DOHH2 (cell line): Measurements from ENCODE around the gene AGTRAP.

Experiments
- EZH2phosphoT487 ChIP-seq: fragments of 200-600 bp; sonication (generic); IDR thresholded peaks from 2 replicates; pipeline ENCODE4 v1.6.1; 2017; ENCODE audit warnings: borderline replicate concordance, mild to moderate bottlenecking, antibody characterized with exemption, low read length, moderate library complexity, mixed read lengths
- TF ChIP-seq, protein P1 (sequence below): fragments of 200-600 bp; sonication (generic); IDR thresholded peaks from one replicate; pipeline ENCODE4 v1.5.1; 2014; ENCODE audit warnings: antibody characterized with exemption, mild to moderate bottlenecking, low read depth, low read length; ENCODE audit not compliant: poor library complexity, severe bottlenecking

GRCh38 chr1:11712285-11712684 lies 23.7 kb upstream of the AGTRAP start:
- TF ChIP-seq, protein P1, sequence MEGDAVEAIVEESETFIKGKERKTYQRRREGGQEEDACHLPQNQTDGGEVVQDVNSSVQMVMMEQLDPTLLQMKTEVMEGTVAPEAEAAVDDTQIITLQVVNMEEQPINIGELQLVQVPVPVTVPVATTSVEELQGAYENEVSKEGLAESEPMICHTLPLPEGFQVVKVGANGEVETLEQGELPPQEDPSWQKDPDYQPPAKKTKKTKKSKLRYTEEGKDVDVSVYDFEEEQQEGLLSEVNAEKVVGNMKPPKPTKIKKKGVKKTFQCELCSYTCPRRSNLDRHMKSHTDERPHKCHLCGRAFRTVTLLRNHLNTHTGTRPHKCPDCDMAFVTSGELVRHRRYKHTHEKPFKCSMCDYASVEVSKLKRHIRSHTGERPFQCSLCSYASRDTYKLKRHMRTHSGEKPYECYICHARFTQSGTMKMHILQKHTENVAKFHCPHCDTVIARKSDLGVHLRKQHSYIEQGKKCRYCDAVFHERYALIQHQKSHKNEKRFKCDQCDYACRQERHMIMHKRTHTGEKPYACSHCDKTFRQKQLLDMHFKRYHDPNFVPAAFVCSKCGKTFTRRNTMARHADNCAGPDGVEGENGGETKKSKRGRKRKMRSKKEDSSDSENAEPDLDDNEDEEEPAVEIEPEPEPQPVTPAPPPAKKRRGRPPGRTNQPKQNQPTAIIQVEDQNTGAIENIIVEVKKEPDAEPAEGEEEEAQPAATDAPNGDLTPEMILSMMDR, result no peak
- TF ChIP-seq EZH2phosphoT487, result no peak
